Lower leg skin (tissue), 4 donors: ENCODE results near the gene PCDHA9. TPM values are rescaled to one million over a fixed set of nuclear protein-coding genes. Genes with fewer than 3 reads are reported as not detected.
"Not testable (repeated sequence)": the region's sequence is repeated elsewhere in the genome, so short reads cannot be mapped to it uniquely, and the experiment has no call there.

Source experiments
- DNase-seq, 2 donors: peaks; one replicate each; pipeline ENCODE4 v3.0.0-alpha.2; 2019; ENCODE audit warnings: low spot score in 2 of 2
- H3K4me3 ChIP-seq: fragments of 200-600 bp; sonication (generic); 2 replicates; pipeline ENCODE4 v1.5.1; 2017; ENCODE audit warnings: mild to moderate bottlenecking, low read depth; ENCODE audit not compliant: poor library complexity, severe bottlenecking
- CTCF ChIP-seq, 3 donors: fragments of 450-650 bp; IDR thresholded peaks; one replicate each; pipeline ENCODE4 v1.5.1; 2016; ENCODE audit warnings: antibody characterized with exemption in 3 of 3, mild to moderate bottlenecking in 3 of 3, moderate library complexity in 2 of 3
- POLR2A ChIP-seq, 2 donors: fragments of 450-650 bp; IDR thresholded peaks; one replicate each; pipeline ENCODE4 v1.6.1; 2016 to 2017; ENCODE audit warnings: antibody characterized with exemption in 2 of 2, mild to moderate bottlenecking in 1 of 2, moderate library complexity in 1 of 2
- WGBS, 2 donors: methylation state at CpG; one replicate each; pipeline ENCODE4 v1.1.5; 2018; 5-methylcytosine and 5-hydroxymethylcytosine counted together
- intact Hi-C: fragments of 100-400 bp; cut with DNase I; formaldehyde crosslinking; loops from one replicate; pipeline ENCODE4 v1.15.0; 2023; ENCODE audit warnings: low total_unique reads
- total RNA-seq, 4 donors: library from RNA; depleted of rRNA; stranded (reverse); fragments of >200 nt; gene quantifications; one replicate each; pipeline ENCODE4 v1.1.0, GENCODE V29; 2016

Gene PCDHA9
- total RNA-seq, 4 donors from 2014 or later: 0.06 to 0.07 TPM; not detected in 2

GRCh38 chr5:140842798-140843733 lies 5.1 kb upstream of the PCDHA9 start:
- TF ChIP-seq CTCF (IDR thresholded peaks at IDR 0.05): no peak
- TF ChIP-seq POLR2A (IDR thresholded peaks at IDR 0.05): no peak
- H3K4me3 ChIP-seq: no peak overlapping the region
- intact Hi-C loops: no loop called here
- no peak for DNase-seq
- WGBS, 2 donors: 42 to 61% methylated on average over 42 to 76 of the region's 87 CpGs

DNA sequence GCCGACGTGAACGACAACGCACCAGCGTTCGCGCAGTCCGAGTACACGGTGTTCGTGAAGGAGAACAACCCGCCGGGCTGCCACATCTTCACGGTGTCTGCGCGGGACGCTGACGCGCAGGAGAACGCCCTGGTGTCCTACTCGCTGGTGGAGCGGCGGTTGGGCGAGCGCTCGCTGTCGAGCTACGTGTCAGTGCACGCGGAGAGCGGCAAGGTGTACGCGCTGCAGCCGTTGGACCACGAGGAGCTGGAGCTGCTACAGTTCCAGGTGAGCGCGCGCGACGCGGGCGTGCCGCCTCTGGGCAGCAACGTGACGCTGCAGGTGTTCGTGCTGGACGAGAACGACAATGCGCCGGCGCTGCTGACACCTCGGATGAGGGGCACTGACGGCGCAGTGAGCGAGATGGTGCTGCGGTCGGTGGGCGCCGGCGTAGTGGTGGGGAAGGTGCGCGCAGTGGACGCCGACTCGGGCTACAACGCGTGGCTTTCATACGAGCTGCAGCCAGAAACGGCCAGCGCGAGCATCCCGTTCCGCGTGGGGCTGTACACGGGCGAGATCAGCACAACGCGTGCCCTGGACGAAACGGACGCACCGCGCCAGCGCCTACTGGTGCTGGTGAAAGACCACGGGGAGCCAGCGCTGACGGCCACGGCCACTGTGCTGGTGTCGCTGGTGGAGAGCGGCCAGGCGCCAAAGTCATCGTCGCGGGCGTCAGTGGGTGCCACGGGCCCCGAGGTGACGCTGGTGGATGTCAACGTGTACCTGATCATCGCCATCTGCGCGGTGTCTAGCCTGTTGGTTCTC lies 1.9 kb downstream of the PCDHA9 start:
- intact Hi-C loops: loop anchor here (2.0 kb wide), 1 partner anchor 51 kb away; no protein-coding TSS in a partner anchor
- DNase-seq: not testable (repeated sequence)

DNA sequence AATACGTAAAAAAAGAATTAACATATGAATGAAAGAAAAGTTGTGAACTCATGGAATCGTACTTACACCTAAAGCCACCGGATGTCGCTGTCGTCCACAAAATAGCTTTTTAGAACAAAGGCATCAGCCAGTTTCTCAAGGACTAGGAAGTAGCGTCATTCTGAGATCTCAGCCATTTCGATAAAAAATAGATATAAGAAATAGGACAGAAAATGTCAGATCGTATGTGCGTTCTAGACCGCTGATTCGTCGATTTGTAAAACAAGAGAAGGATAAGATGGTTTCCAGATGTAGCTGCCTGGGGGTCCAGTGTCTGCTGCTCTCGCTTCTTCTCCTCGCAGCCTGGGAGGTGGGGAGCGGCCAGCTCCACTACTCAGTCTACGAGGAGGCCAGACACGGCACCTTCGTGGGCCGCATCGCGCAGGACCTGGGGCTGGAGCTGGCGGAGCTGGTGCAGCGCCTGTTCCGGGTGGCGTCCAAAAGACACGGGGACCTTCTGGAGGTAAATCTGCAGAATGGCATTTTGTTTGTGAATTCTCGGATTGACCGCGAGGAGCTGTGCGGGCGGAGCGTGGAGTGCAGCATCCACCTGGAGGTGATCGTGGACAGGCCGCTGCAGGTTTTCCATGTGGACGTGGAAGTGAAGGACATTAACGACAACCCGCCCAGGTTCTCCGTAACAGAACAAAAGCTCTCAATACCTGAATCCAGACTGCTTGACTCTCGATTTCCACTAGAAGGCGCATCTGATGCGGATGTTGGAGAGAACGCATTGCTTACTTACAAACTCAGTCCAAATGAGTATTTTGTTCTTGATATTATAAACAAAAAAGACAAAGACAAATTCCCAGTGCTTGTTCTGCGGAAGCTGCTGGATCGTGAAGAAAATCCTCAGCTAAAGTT lies 7.8 kb downstream of the PCDHA9 start, which contains the start of gene PCDHA10:
Gene PCDHA10 (plus strand): TSS at position 126 of the 903 bp plus-strand sequence. CDS start 152 bp downstream, at position 278.
- peak within 1 kb of the TSS; percentile 11 for H3K4me3 ChIP-seq
- intact Hi-C loops: no loop called here
- 16 to 30% methylated on average over 43 to 44 of the region's 44 CpGs for WGBS, 2 donors
- no peak for TF ChIP-seq CTCF (IDR thresholded peaks at IDR 0.05)
- no peak for TF ChIP-seq POLR2A (IDR thresholded peaks at IDR 0.05)
- DNase-seq: no peak

More for the DNA sequence above, 1.9 kb downstream of the PCDHA9 start:
- 43 to 55% methylated on average over 82 to 88 of the region's 101 CpGs for WGBS, 2 donors
- not testable (repeated sequence) for H3K4me3 ChIP-seq

GRCh38 chr5:140857177-140857986 lies 9.2 kb downstream of the PCDHA9 start:
- H3K4me3 ChIP-seq: no peak overlapping the region
- TF ChIP-seq CTCF (IDR thresholded peaks at IDR 0.05) (no peak), POLR2A (IDR thresholded peaks at IDR 0.05) (no peak)
- intact Hi-C loops: no loop called here
- WGBS, 2 donors: 58 to 60% methylated on average over 79 to 92 of the region's 94 CpGs
- DNase-seq: no peak

DNA sequence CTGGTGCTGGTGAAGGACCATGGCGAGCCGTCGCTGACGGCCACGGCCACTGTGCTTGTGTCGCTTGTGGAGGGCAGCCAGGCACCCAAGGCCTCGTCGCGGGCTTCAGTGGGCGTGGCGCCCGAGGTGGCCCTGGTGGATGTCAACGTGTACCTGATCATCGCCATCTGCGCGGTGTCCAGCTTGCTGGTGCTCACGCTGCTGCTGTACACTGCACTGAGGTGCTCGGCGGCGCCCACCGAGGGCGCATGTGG lies 9.7 kb downstream of the PCDHA9 start:
- intact Hi-C loops: no loop called here
- H3K4me3 ChIP-seq: no peak overlapping the region
- WGBS, 2 donors: 73 to 77% methylated on average over 6 to 12 of the region's 22 CpGs
- DNase-seq: no peak
- TF ChIP-seq CTCF (IDR thresholded peaks at IDR 0.05) (no peak), POLR2A (IDR thresholded peaks at IDR 0.05) (no peak)
